ENCODE data around the gene IL17RD. TPM values are rescaled to one million over a fixed set of nuclear protein-coding genes. Genes with fewer than 3 reads are reported as not detected.

Gene IL17RD
- total RNA-seq, 4 donors from 2014 or later = 2.9 to 5.9 (median 5.4) TPM

DNA sequence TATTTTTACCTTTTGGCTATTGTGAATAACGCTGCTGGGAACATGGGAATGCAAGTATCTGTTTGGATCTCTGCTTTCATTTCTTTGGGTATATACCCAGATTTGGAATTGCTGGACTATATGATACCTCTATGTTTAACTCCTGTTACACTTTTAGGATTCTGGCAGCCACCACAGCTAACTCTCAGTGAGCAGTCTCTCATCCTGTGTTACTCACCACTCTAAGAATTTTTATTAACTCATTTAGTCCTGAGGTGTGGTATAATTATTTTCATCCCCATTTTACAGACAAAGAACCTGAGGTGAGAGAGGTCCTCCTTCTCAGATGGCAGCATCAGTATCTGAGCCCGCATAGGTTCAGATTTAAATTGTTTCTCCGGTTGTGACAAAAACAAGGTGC is 103.6 kb downstream of the IL17RD start:
- H3K4me3 ChIP-seq (ENCODE audit: low read depth, poor library complexity, severe bottlenecking) = no peak overlapping the region
- TF ChIP-seq, protein P1, sequence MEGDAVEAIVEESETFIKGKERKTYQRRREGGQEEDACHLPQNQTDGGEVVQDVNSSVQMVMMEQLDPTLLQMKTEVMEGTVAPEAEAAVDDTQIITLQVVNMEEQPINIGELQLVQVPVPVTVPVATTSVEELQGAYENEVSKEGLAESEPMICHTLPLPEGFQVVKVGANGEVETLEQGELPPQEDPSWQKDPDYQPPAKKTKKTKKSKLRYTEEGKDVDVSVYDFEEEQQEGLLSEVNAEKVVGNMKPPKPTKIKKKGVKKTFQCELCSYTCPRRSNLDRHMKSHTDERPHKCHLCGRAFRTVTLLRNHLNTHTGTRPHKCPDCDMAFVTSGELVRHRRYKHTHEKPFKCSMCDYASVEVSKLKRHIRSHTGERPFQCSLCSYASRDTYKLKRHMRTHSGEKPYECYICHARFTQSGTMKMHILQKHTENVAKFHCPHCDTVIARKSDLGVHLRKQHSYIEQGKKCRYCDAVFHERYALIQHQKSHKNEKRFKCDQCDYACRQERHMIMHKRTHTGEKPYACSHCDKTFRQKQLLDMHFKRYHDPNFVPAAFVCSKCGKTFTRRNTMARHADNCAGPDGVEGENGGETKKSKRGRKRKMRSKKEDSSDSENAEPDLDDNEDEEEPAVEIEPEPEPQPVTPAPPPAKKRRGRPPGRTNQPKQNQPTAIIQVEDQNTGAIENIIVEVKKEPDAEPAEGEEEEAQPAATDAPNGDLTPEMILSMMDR (IDR thresholded peaks at IDR 0.05) = no peak
- TF ChIP-seq POLR2A (IDR thresholded peaks at IDR 0.05) = no peak
- WGBS, 2 donors = 90 to 95% methylated on average over 3 of the region's 3 CpGs
- DNase-seq (ENCODE audit: low spot score in 2 of 2) = no peak
- intact Hi-C loops (cut with DNase I; ENCODE audit: low total_unique reads) = no loop called here

DNA sequence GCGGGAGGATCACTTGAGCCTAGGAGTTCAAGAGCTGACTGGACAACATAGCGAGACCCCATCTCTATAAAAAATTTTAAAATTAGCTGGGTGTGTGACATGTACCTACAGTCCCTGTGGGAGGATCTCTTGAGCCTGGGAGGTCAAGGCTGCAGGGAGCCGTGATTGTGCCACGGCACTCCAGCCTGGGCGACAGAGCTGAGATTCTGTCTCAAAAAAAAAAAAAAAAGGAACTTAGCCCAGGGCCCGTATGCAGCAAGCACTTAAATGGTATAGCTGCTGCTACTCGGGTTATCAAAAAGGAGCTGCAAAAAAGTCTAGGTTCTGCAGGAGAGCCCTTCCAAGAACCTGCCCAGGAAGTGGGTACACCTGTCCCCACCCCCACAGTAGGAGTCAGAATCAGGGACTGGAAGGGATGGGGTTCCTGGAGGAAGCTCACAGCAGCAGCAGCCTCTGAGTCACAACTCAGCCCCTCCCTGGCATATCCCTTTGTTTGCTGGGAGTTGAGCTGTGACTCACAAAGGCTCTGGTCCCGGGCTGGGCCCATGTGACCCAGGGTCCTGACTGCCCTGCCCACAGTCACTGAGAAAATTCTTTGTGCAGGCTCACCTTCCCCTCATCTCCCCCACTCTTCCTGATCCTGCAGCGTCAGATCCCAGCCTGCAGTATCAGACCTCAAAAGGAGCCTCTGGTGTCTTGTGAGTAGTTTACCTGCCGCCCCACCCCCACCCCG is 104.9 kb downstream of the IL17RD start, which contains the start of gene SPATA12:
TSS of gene SPATA12 (plus strand) at position 576 of the 733 bp plus-strand sequence. CDS start 13,031 bp downstream, outside the sequence.
- DNase-seq (ENCODE audit: low spot score in 2 of 2) = peak; percentile 88 to 96
- no peak for TF ChIP-seq POLR2A (IDR thresholded peaks at IDR 0.05)
- TF ChIP-seq, protein P1 (IDR thresholded peaks at IDR 0.05) = no peak
- H3K4me3 ChIP-seq (ENCODE audit: low read depth, poor library complexity, severe bottlenecking) = no peak within 1 kb of the TSS
- WGBS, 2 donors = 35 to 38% methylated on average over 11 of the region's 11 CpGs
- intact Hi-C loops (cut with DNase I; ENCODE audit: low total_unique reads) = no loop called here

DNA sequence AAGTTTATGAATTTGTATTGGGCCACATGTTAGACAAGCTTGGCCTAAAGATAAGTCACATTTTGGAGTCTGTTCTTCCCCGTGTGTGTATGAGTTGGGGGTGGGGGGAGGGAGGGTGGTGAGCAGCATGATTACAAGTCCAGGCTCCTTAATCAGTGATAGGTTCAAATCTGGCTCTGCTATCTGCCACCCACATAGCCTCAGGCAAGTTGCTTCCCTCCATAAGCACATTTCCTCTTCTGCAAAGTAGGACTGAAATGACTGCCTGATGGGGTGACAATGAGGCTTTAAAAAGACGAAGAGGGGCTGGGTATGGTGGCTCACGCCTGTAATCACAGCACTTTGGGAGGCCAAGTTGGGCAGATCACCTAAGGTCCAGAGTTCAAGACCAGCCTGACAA is 105.7 kb downstream of the IL17RD start:
- intact Hi-C loops (cut with DNase I; ENCODE audit: low total_unique reads) = no loop called here
- H3K4me3 ChIP-seq (ENCODE audit: low read depth, poor library complexity, severe bottlenecking) = no peak overlapping the region
- 60 to 66% methylated on average over 3 of the region's 3 CpGs for WGBS, 2 donors
- DNase-seq (ENCODE audit: low spot score in 2 of 2) = no peak
- no peak for TF ChIP-seq POLR2A (IDR thresholded peaks at IDR 0.05)
- TF ChIP-seq, protein P1 (IDR thresholded peaks at IDR 0.05) = no peak

DNA sequence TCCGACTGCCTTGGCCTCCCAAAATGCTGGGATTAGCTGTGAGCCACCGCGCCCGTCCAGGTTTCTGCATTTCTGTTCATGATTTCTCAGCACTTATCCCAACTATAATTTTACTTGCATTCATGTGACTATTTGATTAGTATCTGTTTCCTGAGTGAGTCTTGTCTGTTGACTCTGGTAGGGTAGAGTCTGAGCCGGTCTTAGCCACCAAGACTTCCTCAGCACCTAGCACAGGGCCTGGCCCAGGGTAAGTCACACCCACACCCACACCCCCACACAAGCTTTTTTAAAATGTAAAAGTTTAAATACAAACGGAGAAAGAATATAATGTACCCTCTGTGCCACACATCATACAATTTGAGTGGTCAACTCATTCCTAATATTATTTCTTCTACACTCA is 107.8 kb downstream of the IL17RD start:
- WGBS, 2 donors = 71 to 73% methylated on average over 6 of the region's 6 CpGs
- DNase-seq (ENCODE audit: low spot score in 2 of 2) = no peak
- intact Hi-C loops (cut with DNase I; ENCODE audit: low total_unique reads) = no loop called here
- H3K4me3 ChIP-seq (ENCODE audit: low read depth, poor library complexity, severe bottlenecking) = no peak overlapping the region
- TF ChIP-seq POLR2A (IDR thresholded peaks at IDR 0.05) = no peak
- TF ChIP-seq, protein P1 (IDR thresholded peaks at IDR 0.05) = no peak

DNA sequence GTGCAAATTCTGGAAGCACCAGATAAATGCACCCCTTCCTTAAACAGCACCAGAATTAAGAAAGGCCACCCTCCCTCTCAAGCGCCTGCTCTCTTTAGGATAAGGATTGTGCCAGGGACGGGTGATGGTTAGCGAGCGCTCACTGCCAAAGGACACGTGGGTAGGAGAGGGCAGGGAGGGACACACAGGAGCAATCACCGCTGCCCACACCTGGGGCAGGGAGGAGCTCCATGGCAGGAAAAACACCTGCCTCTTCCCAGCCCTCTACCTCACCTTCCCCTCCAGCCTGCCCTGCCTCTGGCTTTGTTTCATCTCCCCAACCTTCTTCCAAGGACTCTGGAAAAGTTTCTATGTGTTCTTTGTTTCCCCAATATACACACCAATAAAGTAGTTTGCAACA is 112.0 kb downstream of the IL17RD start:
- DNase-seq (ENCODE audit: low spot score in 2 of 2) = no peak
- WGBS, 2 donors = 53 to 54% methylated on average over 6 of the region's 6 CpGs
- TF ChIP-seq, protein P1 (IDR thresholded peaks at IDR 0.05) = no peak
- TF ChIP-seq POLR2A (IDR thresholded peaks at IDR 0.05) = no peak
- H3K4me3 ChIP-seq (ENCODE audit: low read depth, poor library complexity, severe bottlenecking) = no peak overlapping the region
- intact Hi-C loops (cut with DNase I; ENCODE audit: low total_unique reads) = no loop called here

DNA sequence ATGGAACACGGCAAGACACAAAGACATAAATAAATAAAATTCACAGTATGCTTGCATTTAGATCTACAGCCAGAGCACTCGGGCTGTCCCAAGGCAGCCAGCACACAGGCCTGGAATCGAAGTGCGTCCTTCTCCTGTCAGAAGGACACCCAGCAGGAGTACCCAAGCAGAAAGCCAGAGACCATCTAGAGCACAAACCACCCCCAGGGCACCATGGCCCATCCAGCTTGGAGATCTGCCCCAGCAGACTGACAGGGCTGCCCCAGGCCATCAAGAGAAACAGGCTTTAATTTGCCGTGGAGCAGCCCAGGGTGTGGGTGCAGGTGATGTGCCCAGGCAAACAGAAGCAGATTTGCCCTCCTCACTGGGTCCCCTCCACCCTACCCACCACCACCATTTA is 112.5 kb downstream of the IL17RD start:
- intact Hi-C loops (cut with DNase I; ENCODE audit: low total_unique reads) = no loop called here
- TF ChIP-seq POLR2A (IDR thresholded peaks at IDR 0.05) = no peak
- TF ChIP-seq, protein P1 (IDR thresholded peaks at IDR 0.05) = no peak
- 78 to 85% methylated on average over 5 of the region's 5 CpGs for WGBS, 2 donors
- DNase-seq (ENCODE audit: low spot score in 2 of 2) = no peak
- H3K4me3 ChIP-seq (ENCODE audit: low read depth, poor library complexity, severe bottlenecking) = no peak overlapping the region
